ENCODE results near the gene OCA2.

OCA2 gene

DNA sequence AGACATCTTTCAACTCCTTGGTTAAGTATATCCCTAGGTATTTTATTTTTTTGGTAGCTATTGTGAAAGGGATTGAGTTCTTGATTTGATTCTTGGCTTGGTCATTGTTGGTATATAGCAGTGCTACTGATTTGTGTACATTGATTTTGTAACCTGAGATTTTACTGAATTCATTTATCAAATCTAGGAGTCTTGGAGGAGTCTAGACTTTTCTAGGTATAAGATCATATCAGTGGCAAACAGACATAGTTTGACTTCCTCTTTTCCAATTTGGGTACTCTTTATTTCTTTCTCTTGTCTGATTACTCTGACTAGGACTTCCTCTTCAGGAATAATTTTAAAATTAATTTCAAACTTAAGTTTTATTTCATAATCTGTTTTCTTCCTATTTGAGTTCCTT is 125.2 kb downstream of the OCA2 start:
- no peaks in the 10 kb centered on the region for H3K36me3 ChIP-seq (ENCODE audit: insufficient read depth, low read length)
- H3K9me2 ChIP-seq (ENCODE audit: low read depth, low read length): no peaks in the 10 kb centered on the region
- TF ChIP-seq, protein P1, sequence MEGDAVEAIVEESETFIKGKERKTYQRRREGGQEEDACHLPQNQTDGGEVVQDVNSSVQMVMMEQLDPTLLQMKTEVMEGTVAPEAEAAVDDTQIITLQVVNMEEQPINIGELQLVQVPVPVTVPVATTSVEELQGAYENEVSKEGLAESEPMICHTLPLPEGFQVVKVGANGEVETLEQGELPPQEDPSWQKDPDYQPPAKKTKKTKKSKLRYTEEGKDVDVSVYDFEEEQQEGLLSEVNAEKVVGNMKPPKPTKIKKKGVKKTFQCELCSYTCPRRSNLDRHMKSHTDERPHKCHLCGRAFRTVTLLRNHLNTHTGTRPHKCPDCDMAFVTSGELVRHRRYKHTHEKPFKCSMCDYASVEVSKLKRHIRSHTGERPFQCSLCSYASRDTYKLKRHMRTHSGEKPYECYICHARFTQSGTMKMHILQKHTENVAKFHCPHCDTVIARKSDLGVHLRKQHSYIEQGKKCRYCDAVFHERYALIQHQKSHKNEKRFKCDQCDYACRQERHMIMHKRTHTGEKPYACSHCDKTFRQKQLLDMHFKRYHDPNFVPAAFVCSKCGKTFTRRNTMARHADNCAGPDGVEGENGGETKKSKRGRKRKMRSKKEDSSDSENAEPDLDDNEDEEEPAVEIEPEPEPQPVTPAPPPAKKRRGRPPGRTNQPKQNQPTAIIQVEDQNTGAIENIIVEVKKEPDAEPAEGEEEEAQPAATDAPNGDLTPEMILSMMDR (IDR thresholded peaks at IDR 0.05; ENCODE audit: low read length): no peak
- TF ChIP-seq EZH2 (IDR thresholded peaks at IDR 0.05; ENCODE audit: borderline replicate concordance, low read length): no peak
- no peak overlapping the region for H3K4me3 ChIP-seq (ENCODE audit: low read depth, low read length, poor library complexity, severe bottlenecking)
- 0 out of 2 replicates have a peak, but pooled peaks cover 2% of the 10 kb centered on the region for H3K9me3 ChIP-seq (ENCODE audit: low read length)
- H3F3A ChIP-seq (ENCODE audit: insufficient read depth, low read length): no peaks in the 10 kb centered on the region
- H2AFZ ChIP-seq (ENCODE audit: low read length): no peak overlapping the region
- H3K27me3 ChIP-seq (ENCODE audit: insufficient read depth, low read length): 0 out of 2 replicates have a peak, but pooled peaks cover 3% of the 10 kb centered on the region
- no peak overlapping the region for H3K9ac ChIP-seq (ENCODE audit: low read length)
- H3K79me2 ChIP-seq (ENCODE audit: insufficient read depth, low read length): no peaks in the 10 kb centered on the region
- H3K4me1 ChIP-seq (ENCODE audit: insufficient read depth, low read length, severe bottlenecking): no peaks in the 10 kb centered on the region
- H3K27ac ChIP-seq (ENCODE audit: low read depth, low read length, poor library complexity, severe bottlenecking): no peak overlapping the region
- no peaks in the 10 kb centered on the region for H4K20me1 ChIP-seq (ENCODE audit: insufficient read depth, low read length)
- no peak overlapping the region for H3K4me2 ChIP-seq (ENCODE audit: low read length)

DNA sequence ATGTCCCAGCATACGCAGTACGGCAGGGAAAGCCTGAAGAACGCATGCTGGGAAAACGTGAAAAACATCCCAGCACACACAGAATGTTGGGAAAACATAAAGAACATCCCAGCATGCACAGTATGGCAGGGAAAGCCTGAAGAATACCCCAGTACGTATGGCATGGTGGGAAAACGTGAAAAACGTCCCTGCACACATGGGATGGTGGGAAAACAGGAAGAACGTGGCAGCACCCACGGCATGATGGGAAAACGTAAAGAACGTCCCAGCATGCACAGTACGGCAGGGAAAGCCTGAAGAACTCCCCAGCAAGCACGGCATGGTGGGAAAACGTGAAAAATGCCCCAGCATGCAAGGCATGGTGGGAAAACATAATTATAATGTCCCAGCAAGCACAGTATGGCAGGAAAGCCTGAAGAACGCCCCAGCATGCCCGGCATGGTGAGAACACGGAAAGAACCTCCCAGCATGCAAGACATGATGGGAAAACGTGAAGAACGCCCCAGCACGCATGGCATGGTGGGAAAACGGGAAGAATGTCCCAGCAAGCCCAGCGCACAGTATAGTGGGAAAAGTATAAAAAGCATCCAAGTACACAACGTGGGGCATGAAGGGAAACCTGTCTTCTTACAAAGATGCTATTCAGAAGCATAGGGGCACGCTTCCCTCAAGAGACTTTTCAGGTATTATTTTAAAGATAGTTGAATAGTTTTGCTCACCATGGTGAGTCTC is 128.3 kb downstream of the OCA2 start:
- Histone ChIP-seq H3F3A (ENCODE audit: insufficient read depth, low read length) (no peaks in the 10 kb centered on the region), H3K9me3 (ENCODE audit: low read length) (0 out of 2 replicates have a peak, but pooled peaks cover 2% of the 10 kb centered on the region), H3K27ac (ENCODE audit: low read depth, low read length, poor library complexity, severe bottlenecking) (no peak overlapping the region), H3K36me3 (ENCODE audit: insufficient read depth, low read length) (no peaks in the 10 kb centered on the region), H3K9ac (ENCODE audit: low read length) (no peak overlapping the region), H2AFZ (ENCODE audit: low read length) (no peak overlapping the region), H3K9me2 (ENCODE audit: low read depth, low read length) (no peaks in the 10 kb centered on the region), H4K20me1 (ENCODE audit: insufficient read depth, low read length) (no peaks in the 10 kb centered on the region), H3K27me3 (ENCODE audit: insufficient read depth, low read length) (no peaks in the 10 kb centered on the region), H3K4me1 (ENCODE audit: insufficient read depth, low read length, severe bottlenecking) (no peaks in the 10 kb centered on the region), H3K4me2 (ENCODE audit: low read length) (no peak overlapping the region), H3K79me2 (ENCODE audit: insufficient read depth, low read length) (no peaks in the 10 kb centered on the region), H3K4me3 (ENCODE audit: low read depth, low read length, poor library complexity, severe bottlenecking) (no peak overlapping the region)
- TF ChIP-seq EZH2 (IDR thresholded peaks at IDR 0.05; ENCODE audit: borderline replicate concordance, low read length): no peak
- TF ChIP-seq, protein P1 (IDR thresholded peaks at IDR 0.05; ENCODE audit: low read length): no peak

DNA sequence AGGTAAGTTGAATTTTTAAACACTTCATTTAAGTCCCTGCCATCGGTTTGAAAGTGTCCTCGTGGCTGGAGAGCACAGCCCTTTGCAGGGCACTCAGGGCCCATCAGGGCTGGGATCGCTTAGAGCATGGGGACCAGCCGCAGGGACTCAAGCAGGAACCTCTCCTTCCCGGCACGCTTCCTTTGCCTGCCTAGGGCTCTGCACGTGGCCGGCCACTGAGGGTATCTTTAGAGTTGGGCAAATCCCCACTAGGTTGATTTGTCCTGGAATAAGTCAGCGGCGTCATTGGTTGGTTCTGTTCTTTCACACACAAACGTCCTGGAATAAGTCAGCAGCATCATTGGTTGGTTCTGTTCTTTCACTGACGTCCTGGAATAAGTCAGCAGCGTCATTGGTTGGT is 131.6 kb downstream of the OCA2 start:
- Histone ChIP-seq H3F3A (ENCODE audit: insufficient read depth, low read length) (no peaks in the 10 kb centered on the region), H2AFZ (ENCODE audit: low read length) (no peak overlapping the region), H3K9me2 (ENCODE audit: low read depth, low read length) (no peaks in the 10 kb centered on the region), H3K9me3 (ENCODE audit: low read length) (no peaks in the 10 kb centered on the region), H3K27ac (ENCODE audit: low read depth, low read length, poor library complexity, severe bottlenecking) (no peak overlapping the region), H3K9ac (ENCODE audit: low read length) (no peak overlapping the region), H3K4me2 (ENCODE audit: low read length) (no peak overlapping the region), H3K36me3 (ENCODE audit: insufficient read depth, low read length) (no peaks in the 10 kb centered on the region), H3K27me3 (ENCODE audit: insufficient read depth, low read length) (no peaks in the 10 kb centered on the region), H3K4me1 (ENCODE audit: insufficient read depth, low read length, severe bottlenecking) (no peaks in the 10 kb centered on the region), H3K4me3 (ENCODE audit: low read depth, low read length, poor library complexity, severe bottlenecking) (no peak overlapping the region), H3K79me2 (ENCODE audit: insufficient read depth, low read length) (no peaks in the 10 kb centered on the region), H4K20me1 (ENCODE audit: insufficient read depth, low read length) (no peaks in the 10 kb centered on the region)
- no peak for TF ChIP-seq EZH2 (IDR thresholded peaks at IDR 0.05; ENCODE audit: borderline replicate concordance, low read length)
- TF ChIP-seq, protein P1 (IDR thresholded peaks at IDR 0.05; ENCODE audit: low read length): no peak
